ENCODE data around the gene GPR15LG. TPM values are rescaled to one million over a fixed set of nuclear protein-coding genes. Genes with fewer than 3 reads are reported as not detected.

Gene GPR15LG
- total RNA-seq: not detected in 2 replicates

DNA sequence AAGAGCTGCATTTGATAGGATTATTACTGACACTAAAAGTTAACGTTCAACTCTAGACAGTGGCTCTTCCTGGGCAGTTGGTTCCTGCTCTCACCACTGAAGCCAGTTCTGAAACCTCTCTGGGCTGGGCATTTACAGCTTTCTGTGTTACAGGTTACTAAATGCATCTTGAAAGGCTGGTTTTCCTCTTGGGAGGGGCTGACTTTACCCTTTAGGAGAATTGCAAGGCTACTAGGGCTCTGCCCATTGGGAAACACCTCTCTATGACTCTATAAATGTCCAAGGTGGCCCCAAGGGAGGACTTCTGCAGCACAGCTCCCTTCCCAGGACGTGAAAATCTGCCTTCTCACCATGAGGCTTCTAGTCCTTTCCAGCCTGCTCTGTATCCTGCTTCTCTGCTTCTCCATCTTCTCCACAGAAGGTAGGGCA is at the start of gene GPR15LG:
GPR15LG (plus strand) TSS at position 301 of the 429 bp plus-strand sequence; CDS start at position 352, 51 bp downstream.

DNA sequence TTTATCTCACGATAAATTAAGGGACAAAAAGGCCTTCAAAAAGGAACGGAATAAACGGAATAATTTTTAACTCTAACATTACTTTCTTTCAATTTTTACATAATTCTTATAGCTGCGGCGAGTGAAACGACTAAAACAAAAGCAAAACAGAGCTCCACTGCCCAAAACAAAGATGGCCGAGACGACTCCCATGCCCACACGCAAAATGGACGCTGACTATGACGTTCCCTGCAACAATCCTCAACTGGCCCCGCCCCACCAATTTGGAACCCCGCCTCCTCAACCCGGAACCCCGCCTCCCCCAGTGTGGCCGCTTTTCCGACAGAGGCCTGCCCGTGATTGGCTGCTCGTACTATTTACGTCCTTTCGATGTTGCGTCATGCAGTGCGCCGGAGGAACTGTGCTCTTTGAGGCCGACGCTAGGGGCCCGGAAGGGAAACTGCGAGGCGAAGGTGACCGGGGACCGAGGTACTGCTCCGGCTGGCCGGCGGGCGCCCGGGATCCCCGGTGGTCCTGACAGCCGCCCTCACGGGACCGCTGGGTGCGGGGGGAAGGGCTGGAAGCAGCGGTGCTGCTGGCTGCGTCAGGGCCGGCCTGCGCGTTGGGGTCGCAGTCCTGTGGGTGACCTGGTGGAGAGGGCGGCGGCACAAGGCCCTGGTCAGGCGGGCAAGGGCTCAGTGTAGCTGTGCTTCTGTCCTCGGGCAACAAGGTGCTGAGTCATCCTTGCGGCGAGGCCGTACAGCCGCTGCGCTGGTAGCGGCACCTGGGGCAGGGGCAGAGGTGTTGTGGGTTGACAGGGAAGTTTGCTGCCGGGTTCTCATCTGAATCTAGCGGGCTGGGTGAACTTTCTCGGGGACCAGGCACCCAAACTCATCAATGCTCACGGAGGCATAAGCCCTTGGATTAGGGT is 34.2 kb upstream of the GPR15LG start, which contains the start of gene GHITM:
GHITM (plus strand) TSS at position 384 of the 910 bp plus-strand sequence. CDS start 1,992 bp downstream, outside the sequence.

DNA sequence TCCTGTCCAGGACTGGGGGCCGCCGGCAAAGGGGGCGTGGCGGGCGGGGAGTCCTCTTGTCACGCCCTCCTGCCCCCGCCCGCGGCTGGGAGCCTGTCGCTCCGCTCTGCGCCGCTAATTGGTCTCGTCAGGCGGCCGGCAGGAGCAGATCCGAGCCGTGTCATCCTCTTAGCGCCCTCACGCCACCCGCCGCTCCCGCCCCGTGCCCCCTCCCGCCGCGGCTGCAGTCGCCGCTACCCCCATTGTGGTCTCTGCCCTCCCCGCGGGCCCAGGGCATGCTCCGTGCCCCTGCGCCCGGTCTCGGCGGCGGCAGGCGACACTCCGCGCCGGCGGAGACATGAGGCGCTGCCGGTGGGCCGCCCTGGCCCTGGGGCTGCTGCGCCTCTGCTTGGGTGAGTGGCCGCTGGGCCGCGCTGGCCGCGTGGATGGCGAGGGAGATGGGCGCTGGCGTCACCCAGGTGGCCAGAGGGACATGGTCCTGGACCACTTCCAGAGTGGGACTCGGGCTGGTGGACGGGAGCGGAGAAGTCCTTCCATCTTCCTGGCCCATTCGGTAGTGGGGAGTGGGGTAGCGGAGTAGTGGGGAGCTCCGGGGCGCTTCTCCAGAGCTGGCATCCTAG is 20.9 kb downstream of the GPR15LG start, which contains the start of gene CDHR1:
CDHR1 (plus strand) TSS at position 114 of the 620 bp plus-strand sequence; CDS start at position 338, 224 bp downstream.

DNA sequence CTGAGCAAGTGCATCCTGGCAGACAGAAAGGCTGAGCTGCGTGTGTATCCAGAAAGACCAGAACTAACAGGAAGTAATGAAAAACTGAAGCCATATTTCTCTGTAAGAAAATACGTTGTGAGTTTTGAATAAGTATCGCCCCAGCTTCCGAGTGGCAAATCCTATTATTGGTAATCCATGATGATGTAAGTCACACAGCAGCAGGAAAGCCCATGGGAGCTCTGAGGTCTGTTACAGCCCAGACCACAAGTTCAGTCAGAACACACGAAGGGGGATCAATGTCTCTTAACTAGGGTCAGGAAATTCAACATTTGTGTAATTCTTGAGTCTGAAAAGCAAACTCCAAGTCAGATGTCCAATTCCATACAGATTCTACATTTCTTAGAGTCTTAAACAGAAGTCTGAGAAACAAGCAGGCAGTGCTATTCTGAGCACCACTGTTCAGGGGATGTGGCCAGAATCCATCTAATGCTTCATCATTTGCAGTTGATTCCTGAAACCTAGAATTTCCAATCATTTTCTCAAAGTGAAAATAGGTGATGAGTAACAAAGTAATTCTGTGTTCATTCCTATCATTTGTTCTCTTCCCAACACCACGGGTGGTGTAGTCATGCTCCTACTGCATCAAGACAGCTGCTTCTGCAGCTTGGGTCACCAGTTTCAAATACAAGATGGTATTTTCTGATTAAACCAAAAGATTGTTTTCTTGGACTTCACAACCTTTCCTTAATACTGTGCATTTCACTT is 52.0 kb downstream of the GPR15LG start, which contains the start of gene LRIT2:
LRIT2 (minus strand) TSS at position 118 of the 747 bp plus-strand sequence; CDS start at position 94, 24 bp downstream.

Other genes starting within 250 kb of the GPR15LG start
- gene GHITM, start 34.3 kb upstream of the GPR15LG start, total RNA-seq: 191 and 207 TPM in 2 replicates
- 0.19 and 0.56 TPM in 2 replicates for gene CDHR1, start 20.7 kb downstream of the GPR15LG start, total RNA-seq
- not detected in 2 replicates for gene LRIT2, start 51.7 kb downstream of the GPR15LG start, total RNA-seq
- gene LRIT1, start 67.7 kb downstream of the GPR15LG start, total RNA-seq: not detected in 2 replicates
- gene RGR, start 71.3 kb downstream of the GPR15LG start, total RNA-seq: not detected in 2 replicates
- gene CCSER2, start 154.8 kb downstream of the GPR15LG start, total RNA-seq: 15.1 and 28.8 TPM in 2 replicates